GM06990 (cell line): ENCODE measurements around the gene DOCK11.
"Not testable (repeated sequence)": the region's sequence is repeated elsewhere in the genome, so short reads cannot be mapped to it uniquely, and the experiment has no call there.

Source experiments
- DNase-seq: peaks from one replicate; pipeline ENCODE4 v3.0.0-alpha.2; 2011; ENCODE audit not compliant: insufficient read length; ENCODE audit errors: extremely low read depth
- H3K27me3 ChIP-seq: replicated peaks from 2 replicates; pipeline ENCODE4 v1.6.0; 2011; ENCODE audit warnings: low read length; ENCODE audit not compliant: control insufficient read depth, insufficient read depth
- H3K36me3 ChIP-seq: 2 replicates; pipeline ENCODE4 v1.5.1; 2011; ENCODE audit warnings: low read length; ENCODE audit not compliant: control insufficient read depth, insufficient read depth
- H3K4me3 ChIP-seq: replicated peaks from 2 replicates; pipeline ENCODE4 v1.5.1; 2011; ENCODE audit warnings: low read depth, mild to moderate bottlenecking, control low read depth, low read length
- TF ChIP-seq, protein P1 (sequence below): IDR thresholded peaks from 2 replicates; pipeline ENCODE4 v1.5.1; 2011; ENCODE audit warnings: low read length, control low read depth, mild to moderate bottlenecking, inconsistent platforms; ENCODE audit not compliant: insufficient read depth, poor library complexity, severe bottlenecking

DOCK11 gene

GRCh38 chrX:118714521-118714920 lies 218.9 kb downstream of the DOCK11 start:
- no peak for DNase-seq
- no peaks in the 10 kb centered on the region for H3K36me3 ChIP-seq
- no peak overlapping the region for H3K4me3 ChIP-seq
- no peaks in the 10 kb centered on the region for H3K27me3 ChIP-seq
- TF ChIP-seq, protein P1, sequence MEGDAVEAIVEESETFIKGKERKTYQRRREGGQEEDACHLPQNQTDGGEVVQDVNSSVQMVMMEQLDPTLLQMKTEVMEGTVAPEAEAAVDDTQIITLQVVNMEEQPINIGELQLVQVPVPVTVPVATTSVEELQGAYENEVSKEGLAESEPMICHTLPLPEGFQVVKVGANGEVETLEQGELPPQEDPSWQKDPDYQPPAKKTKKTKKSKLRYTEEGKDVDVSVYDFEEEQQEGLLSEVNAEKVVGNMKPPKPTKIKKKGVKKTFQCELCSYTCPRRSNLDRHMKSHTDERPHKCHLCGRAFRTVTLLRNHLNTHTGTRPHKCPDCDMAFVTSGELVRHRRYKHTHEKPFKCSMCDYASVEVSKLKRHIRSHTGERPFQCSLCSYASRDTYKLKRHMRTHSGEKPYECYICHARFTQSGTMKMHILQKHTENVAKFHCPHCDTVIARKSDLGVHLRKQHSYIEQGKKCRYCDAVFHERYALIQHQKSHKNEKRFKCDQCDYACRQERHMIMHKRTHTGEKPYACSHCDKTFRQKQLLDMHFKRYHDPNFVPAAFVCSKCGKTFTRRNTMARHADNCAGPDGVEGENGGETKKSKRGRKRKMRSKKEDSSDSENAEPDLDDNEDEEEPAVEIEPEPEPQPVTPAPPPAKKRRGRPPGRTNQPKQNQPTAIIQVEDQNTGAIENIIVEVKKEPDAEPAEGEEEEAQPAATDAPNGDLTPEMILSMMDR = no peak

DNA sequence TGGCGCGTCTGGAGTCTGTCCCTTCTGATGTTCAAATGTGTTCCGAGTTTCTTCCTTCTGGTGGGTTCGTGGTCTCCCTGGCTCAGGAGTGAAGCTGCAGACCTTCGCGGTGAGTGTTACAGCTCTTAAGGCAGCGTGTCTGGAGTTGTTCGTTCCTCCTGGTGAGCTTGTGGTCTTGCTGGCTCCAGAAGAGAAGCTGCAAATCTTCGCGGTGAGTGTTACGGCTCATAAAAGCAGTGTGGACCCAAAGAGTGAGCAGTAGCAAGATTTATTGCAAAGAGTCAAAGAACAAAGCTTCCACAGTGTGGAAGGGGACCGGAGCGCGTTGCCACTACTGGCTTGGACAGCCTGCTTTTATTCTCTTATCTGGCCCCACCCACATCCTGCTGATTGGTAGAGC lies 220.3 kb downstream of the DOCK11 start:
- not testable (repeated sequence) for H3K36me3 ChIP-seq, DNase-seq, H3K4me3 ChIP-seq, H3K27me3 ChIP-seq

- not testable (repeated sequence) for DNase-seq, H3K4me3 ChIP-seq, H3K27me3 ChIP-seq, H3K36me3 ChIP-seq
Measured at GRCh38 chrX:118716833-118717232, 221.2 kb downstream of the DOCK11 start.

GRCh38 chrX:118717678-118718391 lies 222.2 kb downstream of the DOCK11 start:
- peak; percentile 39 for DNase-seq
- Histone ChIP-seq H3K36me3 (no peaks in the 10 kb centered on the region), H3K27me3 (no peaks in the 10 kb centered on the region), H3K4me3 (no peak overlapping the region)
- TF ChIP-seq, protein P1 = no peak

DNA sequence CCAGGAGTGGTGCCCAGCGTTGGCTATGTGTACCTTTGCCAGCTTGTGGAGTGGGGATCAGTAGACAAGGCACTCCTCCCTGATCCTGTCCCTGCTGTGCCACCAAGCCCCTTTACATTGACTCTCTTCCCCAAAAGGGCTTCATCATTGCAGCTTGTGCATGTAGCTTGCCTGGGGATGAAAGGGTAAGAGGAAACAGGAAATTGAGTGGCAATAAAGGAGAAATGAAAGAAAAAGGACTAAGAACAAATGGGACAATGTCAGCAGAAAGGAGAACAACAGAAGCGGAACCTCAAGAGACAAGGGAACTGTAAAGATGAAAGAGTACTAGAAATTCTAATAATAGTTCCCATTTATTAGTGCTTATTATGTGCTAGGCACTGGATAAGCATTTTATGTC lies 223.1 kb downstream of the DOCK11 start:
- no peak for DNase-seq

GRCh38 chrX:118720058-118720707 lies 224.6 kb downstream of the DOCK11 start:
- TF ChIP-seq, protein P1 = no peak
- Histone ChIP-seq H3K27me3 (no peaks in the 10 kb centered on the region), H3K36me3 (no peaks in the 10 kb centered on the region), H3K4me3 (no peak overlapping the region)
- DNase-seq = no peak

More for the DNA sequence above, 223.1 kb downstream of the DOCK11 start:
- H3K27me3 ChIP-seq = no peaks in the 10 kb centered on the region
- H3K4me3 ChIP-seq = no peak overlapping the region
- TF ChIP-seq, protein P1 = no peak
- H3K36me3 ChIP-seq = no peaks in the 10 kb centered on the region
